Measurements from ENCODE around the gene VIPR2.

DNA sequence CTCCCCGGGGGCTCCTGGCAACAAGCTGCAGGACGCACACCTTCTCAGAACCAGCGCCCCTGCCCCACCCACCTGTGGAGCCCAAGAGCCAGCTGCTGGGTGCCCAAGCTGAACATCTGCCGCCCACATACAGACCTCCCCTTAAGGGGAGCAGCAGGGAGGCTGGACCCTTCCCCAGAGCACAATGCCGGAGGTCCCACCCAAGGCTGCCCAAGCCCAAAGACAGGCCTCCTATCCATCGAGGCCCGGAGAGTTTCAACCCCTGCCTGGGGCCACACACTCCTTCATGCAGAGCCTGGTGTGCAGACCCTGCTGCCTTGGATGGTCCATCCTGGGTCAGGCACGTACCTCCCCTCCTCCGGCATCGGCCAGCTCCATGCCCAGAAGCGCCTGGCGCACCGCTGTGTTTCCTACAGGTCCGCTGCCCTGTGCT is 48.7 kb downstream of the VIPR2 start:
- TF ChIP-seq POLR2A (IDR thresholded peaks at IDR 0.05): no peak
- TF ChIP-seq, protein P1, sequence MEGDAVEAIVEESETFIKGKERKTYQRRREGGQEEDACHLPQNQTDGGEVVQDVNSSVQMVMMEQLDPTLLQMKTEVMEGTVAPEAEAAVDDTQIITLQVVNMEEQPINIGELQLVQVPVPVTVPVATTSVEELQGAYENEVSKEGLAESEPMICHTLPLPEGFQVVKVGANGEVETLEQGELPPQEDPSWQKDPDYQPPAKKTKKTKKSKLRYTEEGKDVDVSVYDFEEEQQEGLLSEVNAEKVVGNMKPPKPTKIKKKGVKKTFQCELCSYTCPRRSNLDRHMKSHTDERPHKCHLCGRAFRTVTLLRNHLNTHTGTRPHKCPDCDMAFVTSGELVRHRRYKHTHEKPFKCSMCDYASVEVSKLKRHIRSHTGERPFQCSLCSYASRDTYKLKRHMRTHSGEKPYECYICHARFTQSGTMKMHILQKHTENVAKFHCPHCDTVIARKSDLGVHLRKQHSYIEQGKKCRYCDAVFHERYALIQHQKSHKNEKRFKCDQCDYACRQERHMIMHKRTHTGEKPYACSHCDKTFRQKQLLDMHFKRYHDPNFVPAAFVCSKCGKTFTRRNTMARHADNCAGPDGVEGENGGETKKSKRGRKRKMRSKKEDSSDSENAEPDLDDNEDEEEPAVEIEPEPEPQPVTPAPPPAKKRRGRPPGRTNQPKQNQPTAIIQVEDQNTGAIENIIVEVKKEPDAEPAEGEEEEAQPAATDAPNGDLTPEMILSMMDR (IDR thresholded peaks at IDR 0.05): no peak
